WTC11 (cell line): ENCODE data around the gene BCL11B. TPM values are rescaled to one million over a fixed set of nuclear protein-coding genes. Genes with fewer than 3 reads are reported as not detected.

Experiments used
- ATAC-seq: fragments of 200-7000 bp; cut with Tn5 transposase; 2 replicates; pipeline ENCODE4 v1.10.0; 2021; ENCODE audit warnings: mild to moderate bottlenecking, moderate library complexity
- CTCF ChIA-PET: fragments of 300-600 bp; sonication (Branson Sonifier 250); formaldehyde crosslinking; loops from one replicate; lab custom pipeline; 2021; ENCODE audit warnings: antibody characterized with exemption; lab: Charles Lee
- POLR2A ChIA-PET: fragments of 350-600 bp; sonication (Branson Sonifier 250); formaldehyde crosslinking; loops from one replicate; lab custom pipeline; 2021; ENCODE audit warnings: antibody characterized with exemption; lab: Charles Lee
- DNase-seq: peaks from one replicate; pipeline ENCODE4 v3.0.0; 2021; ENCODE audit warnings: low spot score
- H3K27ac Mint-ChIP-seq: 2 replicates; pipeline ENCODE4 v1.8.0; 2021; ENCODE audit warnings: mixed read lengths
- H3K27me3 Mint-ChIP-seq: 2 replicates; pipeline ENCODE4 v1.8.0; 2021; ENCODE audit warnings: low read depth, mild to moderate bottlenecking, moderate library complexity, mixed read lengths
- H3K36me3 Mint-ChIP-seq: 2 replicates; pipeline ENCODE4 v1.8.0; 2021; ENCODE audit warnings: mixed read lengths
- H3K4me1 Mint-ChIP-seq: 2 replicates; pipeline ENCODE4 v1.8.0; 2022; ENCODE audit warnings: mixed read lengths
- H3K4me3 Mint-ChIP-seq: 2 replicates; pipeline ENCODE4 v1.8.0; 2021; ENCODE audit warnings: mild to moderate bottlenecking, moderate library complexity, mixed read lengths
- H3K9me3 Mint-ChIP-seq: 2 replicates; pipeline ENCODE4 v1.8.0; 2021; ENCODE audit warnings: mixed read lengths
- ATF1 ChIP-seq: sonication (generic); formaldehyde crosslinking; IDR thresholded peaks from 2 replicates; pipeline ENCODE4 v1.8.1; 2023; ENCODE audit warnings: mild to moderate bottlenecking, moderate library complexity, missing genetic modification reagents
- CREM ChIP-seq: sonication (generic); formaldehyde crosslinking; IDR thresholded peaks from 2 replicates; pipeline ENCODE4 v1.8.1; 2022; ENCODE audit warnings: mild to moderate bottlenecking, missing genetic modification reagents, moderate library complexity
- EMX1 ChIP-seq: fragments of 250-450 bp; sonication (Bioruptor Pico); IDR thresholded peaks from 2 replicates; pipeline ENCODE4 v1.8.0; 2021; ENCODE audit warnings: mild to moderate bottlenecking
- ETV6 ChIP-seq: sonication (generic); formaldehyde crosslinking; IDR thresholded peaks from 2 replicates; pipeline ENCODE4 v1.8.1; 2022; ENCODE audit warnings: mild to moderate bottlenecking, missing genetic modification reagents
- FOXJ3 ChIP-seq: sonication (generic); formaldehyde crosslinking; IDR thresholded peaks from 2 replicates; pipeline ENCODE4 v1.9.0; 2021; ENCODE audit warnings: missing genetic modification reagents, mild to moderate bottlenecking, borderline replicate concordance
- FOXK1 ChIP-seq: sonication (generic); formaldehyde crosslinking; IDR thresholded peaks from 2 replicates; pipeline ENCODE4 v1.8.0; 2022; ENCODE audit warnings: mild to moderate bottlenecking, moderate library complexity, missing genetic modification reagents
- JUN ChIP-seq: sonication (generic); formaldehyde crosslinking; IDR thresholded peaks from 2 replicates; pipeline ENCODE4 v1.8.0; 2023; ENCODE audit warnings: mild to moderate bottlenecking, missing genetic modification reagents
- KAT7 ChIP-seq: sonication (generic); formaldehyde crosslinking; IDR thresholded peaks from 2 replicates; pipeline ENCODE4 v1.8.1; 2023; ENCODE audit warnings: missing genetic modification reagents, mild to moderate bottlenecking, borderline replicate concordance
- OVOL2 ChIP-seq: fragments of 250-450 bp; sonication (Bioruptor Pico); IDR thresholded peaks from 2 replicates; pipeline ENCODE4 v1.9.0; 2021; ENCODE audit warnings: mild to moderate bottlenecking, borderline replicate concordance
- PRRX2 ChIP-seq: fragments of 250-450 bp; sonication (Bioruptor Pico); IDR thresholded peaks from 2 replicates; pipeline ENCODE4 v1.8.0; 2021; ENCODE audit warnings: mild to moderate bottlenecking
- SMAD3 ChIP-seq: sonication (generic); formaldehyde crosslinking; IDR thresholded peaks from 2 replicates; pipeline ENCODE4 v1.8.0; 2022; ENCODE audit warnings: missing genetic modification reagents, mild to moderate bottlenecking, borderline replicate concordance
- TEAD1 ChIP-seq: sonication (generic); formaldehyde crosslinking; IDR thresholded peaks from 2 replicates; pipeline ENCODE4 v1.8.0; 2022; ENCODE audit warnings: mild to moderate bottlenecking, missing genetic modification reagents
- TEAD4 ChIP-seq: sonication (generic); formaldehyde crosslinking; IDR thresholded peaks from 2 replicates; pipeline ENCODE4 v1.8.0; 2022; ENCODE audit warnings: mild to moderate bottlenecking, missing genetic modification reagents
- TP53 ChIP-seq: sonication (generic); formaldehyde crosslinking; IDR thresholded peaks from 2 replicates; pipeline ENCODE4 v1.8.1; 2023; ENCODE audit warnings: mild to moderate bottlenecking, missing genetic modification reagents
- ZBTB21 ChIP-seq: sonication (generic); formaldehyde crosslinking; IDR thresholded peaks from 2 replicates; pipeline ENCODE4 v1.8.1; 2023; ENCODE audit warnings: mild to moderate bottlenecking, missing genetic modification reagents, borderline replicate concordance
- ZNF121 ChIP-seq: sonication (generic); formaldehyde crosslinking; IDR thresholded peaks from 2 replicates; pipeline ENCODE4 v1.8.0; 2023; ENCODE audit warnings: missing genetic modification reagents
- ZNF219 ChIP-seq: sonication (generic); formaldehyde crosslinking; IDR thresholded peaks from 2 replicates; pipeline ENCODE4 v1.8.0; 2023; ENCODE audit warnings: missing genetic modification reagents, mild to moderate bottlenecking, borderline replicate concordance
- ZNF263 ChIP-seq: sonication (generic); formaldehyde crosslinking; IDR thresholded peaks from 2 replicates; pipeline ENCODE4 v1.8.1; 2022; ENCODE audit warnings: low read depth, mild to moderate bottlenecking, moderate library complexity, missing genetic modification reagents
- ZNF671 ChIP-seq: fragments of 250-450 bp; sonication (Bioruptor Pico); IDR thresholded peaks from 2 replicates; pipeline ENCODE4 v1.8.0; 2021; ENCODE audit warnings: mild to moderate bottlenecking
- total RNA-seq: library from RNA; stranded (reverse); gene quantifications from 3 replicates; pipeline ENCODE4 v1.2.3, GENCODE V29; 2021
- TF ChIP-seq, protein P1 (sequence below): sonication (generic); formaldehyde crosslinking; IDR thresholded peaks from 2 replicates; pipeline ENCODE4 v1.8.0; 2023; ENCODE audit warnings: missing genetic modification reagents
- TF ChIP-seq, protein P2 (sequence below): fragments of 250-450 bp; sonication (Bioruptor Pico); IDR thresholded peaks from 2 replicates; pipeline ENCODE4 v1.9.0; 2021; ENCODE audit warnings: mild to moderate bottlenecking
- TF ChIP-seq, protein P3 (sequence below): sonication (generic); formaldehyde crosslinking; IDR thresholded peaks from 2 replicates; pipeline ENCODE4 v1.8.0; 2022; ENCODE audit warnings: mild to moderate bottlenecking, missing genetic modification reagents
- TF ChIP-seq, protein P4 (sequence below): sonication (generic); formaldehyde crosslinking; IDR thresholded peaks from 2 replicates; pipeline ENCODE4 v1.8.1; 2023; ENCODE audit warnings: mild to moderate bottlenecking, missing genetic modification reagents, borderline replicate concordance

BCL11B gene
- total RNA-seq, 1 experiment from 2014 or later = 9.1 TPM

DNA sequence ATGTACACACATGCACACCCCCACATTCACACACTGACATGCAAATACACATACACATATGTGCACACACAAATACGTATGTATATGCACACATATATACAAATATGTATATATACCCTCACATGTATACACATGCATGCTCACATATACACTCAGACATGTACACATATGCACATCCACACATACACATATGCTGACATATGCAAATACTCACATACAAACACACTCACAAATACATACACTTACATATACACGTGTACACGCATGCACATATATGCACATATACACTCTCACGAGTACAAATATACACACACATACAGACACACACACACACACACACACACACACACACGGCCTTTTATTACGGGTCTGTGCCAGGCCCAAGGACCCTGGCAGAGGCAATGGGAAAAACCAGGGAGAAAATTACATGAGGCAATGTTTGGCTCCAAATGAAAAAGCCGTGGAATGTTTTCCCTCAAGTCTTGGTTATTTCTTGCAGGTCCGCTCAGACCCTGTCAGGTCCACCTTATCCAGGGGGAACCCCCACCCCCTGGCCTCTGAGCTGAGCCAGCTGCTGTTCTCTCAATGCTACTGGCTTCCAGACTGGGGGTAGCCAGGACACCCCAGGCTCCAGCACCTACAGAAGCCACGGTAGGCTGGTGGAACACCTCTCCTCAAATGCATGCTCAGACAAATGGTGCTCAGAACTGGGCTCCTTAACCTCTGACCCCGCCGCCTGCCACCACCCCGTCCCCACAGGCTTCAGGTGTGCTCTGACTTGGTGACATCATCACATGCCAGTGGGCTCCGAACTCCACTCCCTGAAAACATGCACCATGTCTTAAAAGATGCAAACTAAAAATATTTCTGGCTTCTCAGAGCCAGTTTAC, 54.7 kb downstream of the BCL11B start:
- no peak overlapping the region for H3K27ac Mint-ChIP-seq
- 0 out of 2 replicates have a peak, but pooled peaks cover 2% of the 10 kb centered on the region for H3K36me3 Mint-ChIP-seq
- peaks cover 35% of the 10 kb centered on the region for H3K4me1 Mint-ChIP-seq
- no peak overlapping the region for H3K4me3 Mint-ChIP-seq
- CTCF ChIA-PET = interaction anchor here (1.1 to 1.3 kb wide), 4 partner anchors 8 to 95 kb away, joined by 3 to 6 read pairs (median 4); no protein-coding TSS in a partner anchor
- ATAC-seq (no peak), DNase-seq (no peak)
- TF ChIP-seq, protein P1, sequence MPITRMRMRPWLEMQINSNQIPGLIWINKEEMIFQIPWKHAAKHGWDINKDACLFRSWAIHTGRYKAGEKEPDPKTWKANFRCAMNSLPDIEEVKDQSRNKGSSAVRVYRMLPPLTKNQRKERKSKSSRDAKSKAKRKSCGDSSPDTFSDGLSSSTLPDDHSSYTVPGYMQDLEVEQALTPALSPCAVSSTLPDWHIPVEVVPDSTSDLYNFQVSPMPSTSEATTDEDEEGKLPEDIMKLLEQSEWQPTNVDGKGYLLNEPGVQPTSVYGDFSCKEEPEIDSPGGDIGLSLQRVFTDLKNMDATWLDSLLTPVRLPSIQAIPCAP (CRISPR knock-in tag) = no peak
- no peak for TF ChIP-seq ZNF671 (CRISPR knock-in tag)
- TF ChIP-seq, protein P2, sequence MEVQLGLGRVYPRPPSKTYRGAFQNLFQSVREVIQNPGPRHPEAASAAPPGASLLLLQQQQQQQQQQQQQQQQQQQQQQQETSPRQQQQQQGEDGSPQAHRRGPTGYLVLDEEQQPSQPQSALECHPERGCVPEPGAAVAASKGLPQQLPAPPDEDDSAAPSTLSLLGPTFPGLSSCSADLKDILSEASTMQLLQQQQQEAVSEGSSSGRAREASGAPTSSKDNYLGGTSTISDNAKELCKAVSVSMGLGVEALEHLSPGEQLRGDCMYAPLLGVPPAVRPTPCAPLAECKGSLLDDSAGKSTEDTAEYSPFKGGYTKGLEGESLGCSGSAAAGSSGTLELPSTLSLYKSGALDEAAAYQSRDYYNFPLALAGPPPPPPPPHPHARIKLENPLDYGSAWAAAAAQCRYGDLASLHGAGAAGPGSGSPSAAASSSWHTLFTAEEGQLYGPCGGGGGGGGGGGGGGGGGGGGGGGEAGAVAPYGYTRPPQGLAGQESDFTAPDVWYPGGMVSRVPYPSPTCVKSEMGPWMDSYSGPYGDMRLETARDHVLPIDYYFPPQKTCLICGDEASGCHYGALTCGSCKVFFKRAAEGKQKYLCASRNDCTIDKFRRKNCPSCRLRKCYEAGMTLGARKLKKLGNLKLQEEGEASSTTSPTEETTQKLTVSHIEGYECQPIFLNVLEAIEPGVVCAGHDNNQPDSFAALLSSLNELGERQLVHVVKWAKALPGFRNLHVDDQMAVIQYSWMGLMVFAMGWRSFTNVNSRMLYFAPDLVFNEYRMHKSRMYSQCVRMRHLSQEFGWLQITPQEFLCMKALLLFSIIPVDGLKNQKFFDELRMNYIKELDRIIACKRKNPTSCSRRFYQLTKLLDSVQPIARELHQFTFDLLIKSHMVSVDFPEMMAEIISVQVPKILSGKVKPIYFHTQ (CRISPR knock-in tag) = no peak
- TF ChIP-seq OVOL2 = no peak
- no peak for TF ChIP-seq TEAD4 (CRISPR knock-in tag)
- no peak for TF ChIP-seq JUN (CRISPR knock-in tag)
- no peak for TF ChIP-seq ZNF121 (CRISPR knock-in tag)
- TF ChIP-seq, protein P3, sequence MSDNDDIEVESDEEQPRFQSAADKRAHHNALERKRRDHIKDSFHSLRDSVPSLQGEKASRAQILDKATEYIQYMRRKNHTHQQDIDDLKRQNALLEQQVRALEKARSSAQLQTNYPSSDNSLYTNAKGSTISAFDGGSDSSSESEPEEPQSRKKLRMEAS (CRISPR knock-in tag) = no peak
- TF ChIP-seq CREM (CRISPR knock-in tag) = no peak
- no peak for TF ChIP-seq SMAD3
- TF ChIP-seq PRRX2 (CRISPR knock-in tag) = no peak
- no peak for TF ChIP-seq ETV6 (CRISPR knock-in tag)
- TF ChIP-seq, protein P4, sequence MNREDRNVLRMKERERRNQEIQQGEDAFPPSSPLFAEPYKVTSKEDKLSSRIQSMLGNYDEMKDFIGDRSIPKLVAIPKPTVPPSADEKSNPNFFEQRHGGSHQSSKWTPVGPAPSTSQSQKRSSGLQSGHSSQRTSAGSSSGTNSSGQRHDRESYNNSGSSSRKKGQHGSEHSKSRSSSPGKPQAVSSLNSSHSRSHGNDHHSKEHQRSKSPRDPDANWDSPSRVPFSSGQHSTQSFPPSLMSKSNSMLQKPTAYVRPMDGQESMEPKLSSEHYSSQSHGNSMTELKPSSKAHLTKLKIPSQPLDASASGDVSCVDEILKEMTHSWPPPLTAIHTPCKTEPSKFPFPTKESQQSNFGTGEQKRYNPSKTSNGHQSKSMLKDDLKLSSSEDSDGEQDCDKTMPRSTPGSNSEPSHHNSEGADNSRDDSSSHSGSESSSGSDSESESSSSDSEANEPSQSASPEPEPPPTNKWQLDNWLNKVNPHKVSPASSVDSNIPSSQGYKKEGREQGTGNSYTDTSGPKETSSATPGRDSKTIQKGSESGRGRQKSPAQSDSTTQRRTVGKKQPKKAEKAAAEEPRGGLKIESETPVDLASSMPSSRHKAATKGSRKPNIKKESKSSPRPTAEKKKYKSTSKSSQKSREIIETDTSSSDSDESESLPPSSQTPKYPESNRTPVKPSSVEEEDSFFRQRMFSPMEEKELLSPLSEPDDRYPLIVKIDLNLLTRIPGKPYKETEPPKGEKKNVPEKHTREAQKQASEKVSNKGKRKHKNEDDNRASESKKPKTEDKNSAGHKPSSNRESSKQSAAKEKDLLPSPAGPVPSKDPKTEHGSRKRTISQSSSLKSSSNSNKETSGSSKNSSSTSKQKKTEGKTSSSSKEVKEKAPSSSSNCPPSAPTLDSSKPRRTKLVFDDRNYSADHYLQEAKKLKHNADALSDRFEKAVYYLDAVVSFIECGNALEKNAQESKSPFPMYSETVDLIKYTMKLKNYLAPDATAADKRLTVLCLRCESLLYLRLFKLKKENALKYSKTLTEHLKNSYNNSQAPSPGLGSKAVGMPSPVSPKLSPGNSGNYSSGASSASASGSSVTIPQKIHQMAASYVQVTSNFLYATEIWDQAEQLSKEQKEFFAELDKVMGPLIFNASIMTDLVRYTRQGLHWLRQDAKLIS (CRISPR knock-in tag) = no peak
- TF ChIP-seq KAT7 (CRISPR knock-in tag) = no peak
- H3K27me3 Mint-ChIP-seq = no peaks in the 10 kb centered on the region
- no peaks in the 10 kb centered on the region for H3K9me3 Mint-ChIP-seq
- POLR2A ChIA-PET = no interaction called here

DNA sequence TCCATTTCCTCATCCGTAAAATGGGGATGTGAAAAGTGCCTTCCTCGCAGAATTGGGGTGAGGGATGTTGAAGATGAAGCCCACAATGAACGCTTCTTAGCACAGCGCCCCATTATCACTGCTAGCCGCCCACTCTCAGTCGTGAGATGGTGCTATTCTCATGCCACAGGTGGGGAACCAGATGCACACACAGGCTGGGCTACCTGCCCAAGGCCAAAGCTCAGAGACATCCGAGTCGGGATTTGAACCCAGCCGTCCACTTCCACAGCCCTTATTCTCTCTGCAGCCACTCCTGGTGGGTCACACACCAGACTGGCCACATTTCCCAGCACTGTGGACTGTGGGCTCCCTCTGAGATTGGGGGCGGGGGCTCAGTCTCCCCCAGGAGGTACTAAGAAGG, 55.8 kb downstream of the BCL11B start:
- CTCF ChIA-PET = interaction anchor here (1.2 kb wide), 1 partner anchor 9 kb away, joined by 4 read pairs; no protein-coding TSS in a partner anchor
- TF ChIP-seq ZNF219 (CRISPR knock-in tag) (no peak), FOXJ3 (no peak), ZBTB21 (no peak), TP53 (CRISPR knock-in tag) (no peak), PRRX2 (CRISPR knock-in tag) (no peak), FOXK1 (CRISPR knock-in tag) (no peak), EMX1 (CRISPR knock-in tag) (no peak), ZNF121 (CRISPR knock-in tag) (no peak), ATF1 (CRISPR knock-in tag) (no peak), ZNF263 (CRISPR knock-in tag) (no peak), TEAD1 (CRISPR knock-in tag) (no peak)
- TF ChIP-seq, protein P4 (CRISPR knock-in tag) = no peak

More for the DNA sequence above, 55.8 kb downstream of the BCL11B start:
- POLR2A ChIA-PET = interaction anchor here (1.8 kb wide), 1 partner anchor 8 kb away, joined by 5 read pairs; no protein-coding TSS in a partner anchor
- H3K4me3 Mint-ChIP-seq = no peak overlapping the region
- 0 out of 2 replicates have a peak, but pooled peaks cover 2% of the 10 kb centered on the region for H3K36me3 Mint-ChIP-seq
- peaks cover 30% of the 10 kb centered on the region for H3K4me1 Mint-ChIP-seq
- no peaks in the 10 kb centered on the region for H3K9me3 Mint-ChIP-seq
- ATAC-seq = no peak
- peak overlapping the region; percentile 80 for H3K27ac Mint-ChIP-seq
- no peaks in the 10 kb centered on the region for H3K27me3 Mint-ChIP-seq
- no peak for DNase-seq
